HepG2 (cell line): ENCODE measurements around the gene SPRTN. TPM values are rescaled to one million over a fixed set of nuclear protein-coding genes. Genes with fewer than 3 reads are reported as not detected.
A peak's percentile ranks its signal among the peaks of the same experiment; 100 is the strongest.

ENCODE experiments used
- CEBPB ChIP-seq: IDR thresholded peaks from 2 replicates; pipeline ENCODE4 v1.6.1; 2011; ENCODE audit warnings: low read depth, low read length, improper control_type of control experiment, borderline replicate concordance
- JDP2 ChIP-seq: sonication (generic); formaldehyde crosslinking; IDR thresholded peaks from 2 replicates; pipeline ENCODE4 v1.8.1; 2022; ENCODE audit warnings: missing genetic modification reagents, borderline replicate concordance
- KAT7 ChIP-seq: IDR thresholded peaks from 2 replicates; pipeline ENCODE4 v1.6.1; 2018; ENCODE audit warnings: borderline replicate concordance, missing compliant biosample characterization
- PHF8 ChIP-seq: sonication (generic); formaldehyde crosslinking; IDR thresholded peaks from 2 replicates; pipeline ENCODE4 v1.5.0; 2020; ENCODE audit warnings: missing genetic modification reagents
- POLR2G ChIP-seq: fragments of 200-400 bp; formaldehyde crosslinking; IDR thresholded peaks from 2 replicates; pipeline ENCODE4 v1.6.1; 2018; ENCODE audit warnings: mild to moderate bottlenecking, low read depth, low read length, moderate library complexity
- REPIN1 ChIP-seq: sonication (generic); formaldehyde crosslinking; IDR thresholded peaks from 2 replicates; pipeline ENCODE4 v1.8.0; 2022; ENCODE audit warnings: missing genetic modification reagents, low read depth, mild to moderate bottlenecking, borderline replicate concordance
- RXRA ChIP-seq: sonication (generic); formaldehyde crosslinking; IDR thresholded peaks from 2 replicates; pipeline ENCODE4 v1.5.1; 2020; ENCODE audit warnings: missing genetic modification reagents
- WIZ ChIP-seq: sonication (generic); formaldehyde crosslinking; IDR thresholded peaks from 2 replicates; pipeline ENCODE4 v1.5.1; 2020; ENCODE audit warnings: mild to moderate bottlenecking, missing genetic modification reagents
- YEATS2 ChIP-seq: sonication (generic); formaldehyde crosslinking; IDR thresholded peaks from 2 replicates; pipeline ENCODE4 v1.4.0; 2020; ENCODE audit warnings: missing genetic modification reagents, borderline replicate concordance
- ZBTB49 ChIP-seq: sonication (generic); formaldehyde crosslinking; IDR thresholded peaks from 2 replicates; pipeline ENCODE4 v1.4.0; 2020; ENCODE audit warnings: missing genetic modification reagents, borderline replicate concordance
- ZNF232 ChIP-seq: sonication (generic); formaldehyde crosslinking; IDR thresholded peaks from 2 replicates; pipeline ENCODE4 v1.4.0; 2020; ENCODE audit warnings: missing genetic modification reagents, borderline replicate concordance
- ZNF276 ChIP-seq: sonication (generic); formaldehyde crosslinking; IDR thresholded peaks from 2 replicates; pipeline ENCODE4 v1.4.0; 2020; ENCODE audit warnings: mild to moderate bottlenecking, low read depth, missing genetic modification reagents
- ZNF674 ChIP-seq: sonication (generic); formaldehyde crosslinking; IDR thresholded peaks from 2 replicates; pipeline ENCODE4 v1.5.0; 2020; ENCODE audit warnings: low read depth, mild to moderate bottlenecking, missing genetic modification reagents
- ZNF770 ChIP-seq: sonication (generic); formaldehyde crosslinking; IDR thresholded peaks from 2 replicates; pipeline ENCODE4 v1.5.0; 2020; ENCODE audit warnings: mild to moderate bottlenecking, missing genetic modification reagents
- ZSCAN9 ChIP-seq: IDR thresholded peaks from 2 replicates; pipeline ENCODE4 v1.6.1; 2016; ENCODE audit warnings: borderline replicate concordance
- polyA plus RNA-seq, 8 experiments: library from polyadenylated mRNA; depleted of rRNA in 3 of 8; stranded (reverse) in 7 of 8; unstranded in 1 of 8; fragments of >200 nt; fragmentation: Illumina TruSeq in 4 of 8; extraction: Trizol in 4 of 8; gene quantifications; 2 replicates each; pipeline versions ENCODE4 v1.2.1 to v1.2.3, GENCODE V29; 2011 to 2016; ENCODE audit warnings: low read depth in 4 of 8, missing spikeins in 1 of 8, mixed read lengths in 1 of 8; ENCODE audit not compliant: insufficient read depth in 1 of 8
- total RNA-seq, 5 experiments: library from RNA; depleted of rRNA; stranded (reverse); fragments of >200 nt; fragmentation: Illumina TruSeq; extraction: Trizol; gene quantifications; 2 replicates each; pipeline ENCODE4 v1.2.3, GENCODE V29; 2016; ENCODE audit warnings: low read depth in 1 of 5

SPRTN gene
- total and polyA plus RNA-seq, 2 of the 13 experiments (the other 11 are each of a cell fraction or from before 2014, with no cell fraction given): 4.2 to 15.2 TPM

- TF ChIP-seq JDP2 (CRISPR knock-in tag) (no peak), POLR2G (peak; percentile 55; the same call in 1 of the 2 replicates), ZSCAN9 (CRISPR knock-in tag) (no peak), ZNF674 (no peak), RXRA (no peak), PHF8 (CRISPR knock-in tag) (no peak), ZNF232 (no peak), YEATS2 (CRISPR knock-in tag) (no peak), REPIN1 (peak; percentile 27; the same call in 1 of the 2 replicates), KAT7 (no peak), CEBPB (peak; percentile 19; the same call in 1 of the 2 replicates), ZBTB49 (no peak), ZNF276 (no peak), WIZ (CRISPR knock-in tag) (no peak), ZNF770 (no peak)
- TF ChIP-seq, all 625 proteins: peak for 12
Measured at GRCh38 chr1:231357831-231358354, 19.8 kb downstream of the SPRTN start (continued).
